Activated T-helper 17 cell treated with anti-CD3 and anti-CD28 coated beads, Interleukin-2, amount 50 U/mL, for 72 hours (primary cell): ENCODE measurements around the gene ATP8B1. TPM values are rescaled to one million over a fixed set of nuclear protein-coding genes. Genes with fewer than 3 reads are reported as not detected.
"Not testable (repeated sequence)": the region's sequence is repeated elsewhere in the genome, so short reads cannot be mapped to it uniquely, and the experiment has no call there.

ENCODE experiments used
- ATAC-seq: fragments of 150-1000 bp; cut with Tn5 transposase; replicated peaks from 2 replicates; pipeline ENCODE4 v1.10.0; 2021; ENCODE audit warnings: mild to moderate bottlenecking, moderate library complexity
- H3K27ac Mint-ChIP-seq: one replicate; pipeline ENCODE4 v1.8.0; 2022; ENCODE audit warnings: mixed read lengths
- H3K27me3 Mint-ChIP-seq: one replicate; pipeline ENCODE4 v1.8.0; 2022; ENCODE audit warnings: mixed read lengths
- H3K36me3 Mint-ChIP-seq: one replicate; pipeline ENCODE4 v1.8.0; 2022; ENCODE audit warnings: low read depth, mild to moderate bottlenecking, mixed read lengths
- H3K4me1 Mint-ChIP-seq: one replicate; pipeline ENCODE4 v1.8.0; 2022; ENCODE audit warnings: mixed read lengths
- H3K4me3 Mint-ChIP-seq: one replicate; pipeline ENCODE4 v1.8.0; 2022; ENCODE audit warnings: mild to moderate bottlenecking, mixed read lengths
- H3K9me3 Mint-ChIP-seq: one replicate; pipeline ENCODE4 v1.8.0; 2022; ENCODE audit warnings: mixed read lengths
- total RNA-seq, 2 donors: library from RNA; stranded (reverse); gene quantifications; one replicate each; pipeline ENCODE4 v1.2.3, GENCODE V29; 2022

ATP8B1 gene
- total RNA-seq, 2 donors from 2014 or later = not detected

- ATAC-seq = no peak
- Mint-ChIP-seq H3K36me3 (no peaks in the 10 kb centered on the region), H3K9me3 (no peaks in the 10 kb centered on the region), H3K4me3 (no peak overlapping the region), H3K27me3 (no peaks in the 10 kb centered on the region), H3K4me1 (peaks cover 8% of the 10 kb centered on the region), H3K27ac (no peak overlapping the region)
Measured at GRCh38 chr18:57749604-57749970, 53.5 kb downstream of the ATP8B1 start.

- Mint-ChIP-seq H3K36me3 (no peaks in the 10 kb centered on the region), H3K4me1 (peaks cover 8% of the 10 kb centered on the region), H3K9me3 (no peaks in the 10 kb centered on the region), H3K27ac (no peak overlapping the region), H3K4me3 (no peak overlapping the region), H3K27me3 (no peaks in the 10 kb centered on the region)
- ATAC-seq = no peak
Measured at GRCh38 chr18:57748770-57749603, 54.1 kb downstream of the ATP8B1 start.

- H3K27ac Mint-ChIP-seq = no peak overlapping the region
- H3K27me3 Mint-ChIP-seq = no peaks in the 10 kb centered on the region
- H3K36me3 Mint-ChIP-seq = no peaks in the 10 kb centered on the region
- ATAC-seq = no peak
- H3K4me1 Mint-ChIP-seq = peaks cover 6% of the 10 kb centered on the region
- no peaks in the 10 kb centered on the region for H3K9me3 Mint-ChIP-seq
- no peak overlapping the region for H3K4me3 Mint-ChIP-seq
Measured at GRCh38 chr18:57747809-57748680, 55.1 kb downstream of the ATP8B1 start.

GRCh38 chr18:57744211-57744694, 58.9 kb downstream of the ATP8B1 start:
- no peak overlapping the region for H3K27ac Mint-ChIP-seq
- no peaks in the 10 kb centered on the region for H3K27me3 Mint-ChIP-seq
- no peaks in the 10 kb centered on the region for H3K36me3 Mint-ChIP-seq
- no peaks in the 10 kb centered on the region for H3K4me1 Mint-ChIP-seq
- no peak for ATAC-seq
- peaks cover 2% of the 10 kb centered on the region for H3K9me3 Mint-ChIP-seq
- no peak overlapping the region for H3K4me3 Mint-ChIP-seq

GRCh38 chr18:57743008-57743407, 60.1 kb downstream of the ATP8B1 start:
- Mint-ChIP-seq H3K36me3 (peaks cover 9% of the 10 kb centered on the region), H3K9me3 (peaks cover 3% of the 10 kb centered on the region), H3K27me3 (no peaks in the 10 kb centered on the region), H3K4me1 (no peaks in the 10 kb centered on the region), H3K27ac (no peak overlapping the region), H3K4me3 (no peak overlapping the region)
- no peak for ATAC-seq

GRCh38 chr18:57741273-57741672, 61.8 kb downstream of the ATP8B1 start:
- Mint-ChIP-seq H3K4me3 (no peak overlapping the region), H3K4me1 (no peaks in the 10 kb centered on the region), H3K9me3 (peaks cover 3% of the 10 kb centered on the region), H3K27me3 (no peaks in the 10 kb centered on the region), H3K27ac (no peak overlapping the region), H3K36me3 (peaks cover 18% of the 10 kb centered on the region)
- ATAC-seq = no peak

- H3K27ac Mint-ChIP-seq = no peak overlapping the region
- peaks cover under 1% of the 10 kb centered on the region for H3K4me1 Mint-ChIP-seq
- no peak overlapping the region for H3K4me3 Mint-ChIP-seq
- no peak for ATAC-seq
- H3K36me3 Mint-ChIP-seq = peaks cover 19% of the 10 kb centered on the region
- H3K9me3 Mint-ChIP-seq = peaks cover 4% of the 10 kb centered on the region
- H3K27me3 Mint-ChIP-seq = no peaks in the 10 kb centered on the region
Measured at GRCh38 chr18:57738078-57738477, 65.0 kb downstream of the ATP8B1 start.

- no peak overlapping the region for H3K27ac Mint-ChIP-seq
- no peak overlapping the region for H3K4me3 Mint-ChIP-seq
- H3K4me1 Mint-ChIP-seq = peaks cover 4% of the 10 kb centered on the region
- peaks cover 8% of the 10 kb centered on the region for H3K9me3 Mint-ChIP-seq
- no peaks in the 10 kb centered on the region for H3K27me3 Mint-ChIP-seq
- ATAC-seq = no peak
- peaks cover 22% of the 10 kb centered on the region for H3K36me3 Mint-ChIP-seq
Measured at GRCh38 chr18:57737400-57738060, 65.6 kb downstream of the ATP8B1 start.

GRCh38 chr18:57735042-57735441, 68.1 kb downstream of the ATP8B1 start:
- H3K27me3 Mint-ChIP-seq, ATAC-seq, H3K4me3 Mint-ChIP-seq: not testable (repeated sequence)

GRCh38 chr18:57733861-57734260, 69.3 kb downstream of the ATP8B1 start:
- H3K4me3 Mint-ChIP-seq = no peak overlapping the region
- H3K27me3 Mint-ChIP-seq = no peaks in the 10 kb centered on the region
- peaks cover 11% of the 10 kb centered on the region for H3K9me3 Mint-ChIP-seq
- peaks cover 4% of the 10 kb centered on the region for H3K4me1 Mint-ChIP-seq
- no peak for ATAC-seq
- peaks cover 22% of the 10 kb centered on the region for H3K36me3 Mint-ChIP-seq
- H3K27ac Mint-ChIP-seq = no peak overlapping the region

More at GRCh38 chr18:57735042-57735441, 68.1 kb downstream of the ATP8B1 start:
- H3K36me3 Mint-ChIP-seq = peaks cover 22% of the 10 kb centered on the region
- H3K4me1 Mint-ChIP-seq, H3K27ac Mint-ChIP-seq: not testable (repeated sequence)
- H3K9me3 Mint-ChIP-seq = peaks cover 11% of the 10 kb centered on the region

GRCh38 chr18:57730146-57730545, 73.0 kb downstream of the ATP8B1 start:
- Mint-ChIP-seq H3K4me3 (no peak overlapping the region), H3K9me3 (peaks cover 29% of the 10 kb centered on the region), H3K4me1 (peaks cover 4% of the 10 kb centered on the region), H3K27me3 (no peaks in the 10 kb centered on the region), H3K36me3 (peaks cover 5% of the 10 kb centered on the region), H3K27ac (no peak overlapping the region)
- ATAC-seq = no peak

GRCh38 chr18:57728941-57729511, 74.1 kb downstream of the ATP8B1 start:
- Mint-ChIP-seq H3K36me3 (peaks cover 5% of the 10 kb centered on the region), H3K27me3 (no peaks in the 10 kb centered on the region), H3K4me1 (peaks cover 4% of the 10 kb centered on the region), H3K27ac (no peak overlapping the region), H3K4me3 (no peak overlapping the region), H3K9me3 (peaks cover 29% of the 10 kb centered on the region)
- no peak for ATAC-seq

- Mint-ChIP-seq H3K9me3 (peaks cover 29% of the 10 kb centered on the region), H3K36me3 (peaks cover 5% of the 10 kb centered on the region), H3K4me3 (no peak overlapping the region), H3K27me3 (no peaks in the 10 kb centered on the region), H3K4me1 (peaks cover 4% of the 10 kb centered on the region), H3K27ac (no peak overlapping the region)
- ATAC-seq = no peak
Measured at GRCh38 chr18:57727952-57728807, 74.9 kb downstream of the ATP8B1 start.
